Measurements from ENCODE around the gene TOLLIP.
A peak's percentile ranks its signal among the peaks of the same experiment; 100 is the strongest.
"Not testable (repeated sequence)": the region's sequence is repeated elsewhere in the genome, so short reads cannot be mapped to it uniquely, and the experiment has no call there.

TOLLIP gene

GRCh38 chr11:1348146-1348795, 38.8 kb upstream of the TOLLIP start:
- Mint-ChIP-seq H3K27ac (no peak overlapping the region), H3K36me3 (ENCODE audit: low read depth) (no peaks in the 10 kb centered on the region), H3K4me1 (ENCODE audit: low read depth) (peaks cover 10% of the 10 kb centered on the region), H3K27me3 (peaks cover 41% of the 10 kb centered on the region), H3K4me3 (no peak overlapping the region), H3K9me3 (no peaks in the 10 kb centered on the region)
- intact Hi-C loops (cut with micrococcal nuclease) = no loop called here

GRCh38 chr11:1347411-1347999, 38.1 kb upstream of the TOLLIP start:
- H3K4me3 Mint-ChIP-seq; intact Hi-C loops (cut with micrococcal nuclease); H3K9me3 Mint-ChIP-seq; H3K36me3 Mint-ChIP-seq (ENCODE audit: low read depth); H3K27ac Mint-ChIP-seq: not testable (repeated sequence)
- Mint-ChIP-seq H3K4me1 (ENCODE audit: low read depth) (peaks cover 10% of the 10 kb centered on the region), H3K27me3 (peaks cover 39% of the 10 kb centered on the region)

GRCh38 chr11:1346669-1347390, 37.4 kb upstream of the TOLLIP start:
- no peaks in the 10 kb centered on the region for H3K36me3 Mint-ChIP-seq (ENCODE audit: low read depth)
- intact Hi-C loops (cut with micrococcal nuclease) = no loop called here
- no peaks in the 10 kb centered on the region for H3K9me3 Mint-ChIP-seq
- H3K27ac Mint-ChIP-seq = no peak overlapping the region
- H3K4me1 Mint-ChIP-seq (ENCODE audit: low read depth) = peaks cover 10% of the 10 kb centered on the region
- peaks cover 39% of the 10 kb centered on the region for H3K27me3 Mint-ChIP-seq
- H3K4me3 Mint-ChIP-seq = no peak overlapping the region

GRCh38 chr11:1345737-1346513, 36.5 kb upstream of the TOLLIP start:
- no peaks in the 10 kb centered on the region for H3K36me3 Mint-ChIP-seq (ENCODE audit: low read depth)
- H3K4me3 Mint-ChIP-seq = no peak overlapping the region
- no peaks in the 10 kb centered on the region for H3K9me3 Mint-ChIP-seq
- intact Hi-C loops (cut with micrococcal nuclease) = no loop called here
- H3K4me1 Mint-ChIP-seq (ENCODE audit: low read depth) = peaks cover 10% of the 10 kb centered on the region
- H3K27me3 Mint-ChIP-seq = peaks cover 39% of the 10 kb centered on the region
- H3K27ac Mint-ChIP-seq = no peak overlapping the region

GRCh38 chr11:1344056-1344635, 34.7 kb upstream of the TOLLIP start:
- Mint-ChIP-seq H3K27me3 (peaks cover 26% of the 10 kb centered on the region), H3K36me3 (ENCODE audit: low read depth) (no peaks in the 10 kb centered on the region), H3K9me3 (no peaks in the 10 kb centered on the region), H3K27ac (no peak overlapping the region), H3K4me1 (ENCODE audit: low read depth) (peaks cover 10% of the 10 kb centered on the region), H3K4me3 (no peak overlapping the region)
- intact Hi-C loops (cut with micrococcal nuclease) = no loop called here

GRCh38 chr11:1343391-1344055, 34.1 kb upstream of the TOLLIP start:
- H3K9me3 Mint-ChIP-seq = no peaks in the 10 kb centered on the region
- no peak overlapping the region for H3K27ac Mint-ChIP-seq
- H3K4me3 Mint-ChIP-seq = no peak overlapping the region
- H3K36me3 Mint-ChIP-seq (ENCODE audit: low read depth) = no peaks in the 10 kb centered on the region
- peaks cover 10% of the 10 kb centered on the region for H3K4me1 Mint-ChIP-seq (ENCODE audit: low read depth)
- peaks cover 21% of the 10 kb centered on the region for H3K27me3 Mint-ChIP-seq
- intact Hi-C loops (cut with micrococcal nuclease) = no loop called here

GRCh38 chr11:1342946-1343345, 33.5 kb upstream of the TOLLIP start:
- Mint-ChIP-seq H3K36me3 (ENCODE audit: low read depth) (no peaks in the 10 kb centered on the region), H3K4me3 (no peak overlapping the region), H3K27me3 (peaks cover 19% of the 10 kb centered on the region)

GRCh38 chr11:1341928-1342524, 32.6 kb upstream of the TOLLIP start:
- Mint-ChIP-seq H3K4me1 (ENCODE audit: low read depth) (peaks cover 17% of the 10 kb centered on the region), H3K4me3 (no peak overlapping the region), H3K27ac (no peak overlapping the region), H3K27me3 (peaks cover 20% of the 10 kb centered on the region), H3K9me3 (no peaks in the 10 kb centered on the region), H3K36me3 (ENCODE audit: low read depth) (no peaks in the 10 kb centered on the region)
- intact Hi-C loops (cut with micrococcal nuclease) = no loop called here

More at GRCh38 chr11:1342946-1343345, 33.5 kb upstream of the TOLLIP start:
- Mint-ChIP-seq H3K4me1 (ENCODE audit: low read depth) (peaks cover 13% of the 10 kb centered on the region), H3K27ac (no peak overlapping the region), H3K9me3 (no peaks in the 10 kb centered on the region)
- intact Hi-C loops (cut with micrococcal nuclease) = no loop called here

GRCh38 chr11:1341226-1341625, 31.8 kb upstream of the TOLLIP start:
- H3K36me3 Mint-ChIP-seq (ENCODE audit: low read depth); H3K9me3 Mint-ChIP-seq; H3K4me3 Mint-ChIP-seq; intact Hi-C loops (cut with micrococcal nuclease); H3K27ac Mint-ChIP-seq: not testable (repeated sequence)
- peaks cover 20% of the 10 kb centered on the region for H3K27me3 Mint-ChIP-seq
- peaks cover 17% of the 10 kb centered on the region for H3K4me1 Mint-ChIP-seq (ENCODE audit: low read depth)

- no peak overlapping the region for H3K27ac Mint-ChIP-seq
- H3K9me3 Mint-ChIP-seq = no peaks in the 10 kb centered on the region
- H3K36me3 Mint-ChIP-seq (ENCODE audit: low read depth) = no peaks in the 10 kb centered on the region
- H3K27me3 Mint-ChIP-seq = peaks cover 18% of the 10 kb centered on the region
- peaks cover 16% of the 10 kb centered on the region for H3K4me1 Mint-ChIP-seq (ENCODE audit: low read depth)
- intact Hi-C loops (cut with micrococcal nuclease) = no loop called here
- no peak overlapping the region for H3K4me3 Mint-ChIP-seq
These were observed 30.7 kb upstream of the TOLLIP start for GRCh38 chr11:1340111-1340510.

- Mint-ChIP-seq H3K9me3 (no peaks in the 10 kb centered on the region), H3K36me3 (ENCODE audit: low read depth) (no peaks in the 10 kb centered on the region), H3K27ac (no peak overlapping the region), H3K4me3 (no peak overlapping the region), H3K4me1 (ENCODE audit: low read depth) (peaks cover 20% of the 10 kb centered on the region), H3K27me3 (peaks cover 13% of the 10 kb centered on the region)
- intact Hi-C loops (cut with micrococcal nuclease) = loop anchor here (5.0 kb wide), 1 partner anchor 43 kb away; no protein-coding TSS in a partner anchor
These were observed 29.7 kb upstream of the TOLLIP start for GRCh38 chr11:1339066-1339675.

- peaks cover 16% of the 10 kb centered on the region for H3K4me1 Mint-ChIP-seq (ENCODE audit: low read depth)
- no peaks in the 10 kb centered on the region for H3K9me3 Mint-ChIP-seq
- H3K27ac Mint-ChIP-seq = peak overlapping the region; percentile 17
- H3K36me3 Mint-ChIP-seq (ENCODE audit: low read depth) = no peaks in the 10 kb centered on the region
- intact Hi-C loops (cut with micrococcal nuclease) = loop anchor here (5.0 kb wide), 1 partner anchor 44 kb away; no protein-coding TSS in a partner anchor
- no peak overlapping the region for H3K4me3 Mint-ChIP-seq
- H3K27me3 Mint-ChIP-seq = peaks cover 8% of the 10 kb centered on the region
These were observed 29.0 kb upstream of the TOLLIP start for GRCh38 chr11:1338201-1339065.
